CD4-positive, alpha-beta T cell treated with Interleukin-4 for 4 hours (primary cell): ENCODE results near the gene SH2D4B.
A peak's percentile ranks its signal among the peaks of the same experiment; 100 is the strongest.

Experiments used
- DNase-seq: peaks from one replicate; pipeline ENCODE4 v3.0.0-alpha.2; 2020

SH2D4B gene

GRCh38 chr10:80596391-80597257 lies 58.9 kb downstream of the SH2D4B start:
- DNase-seq: peak; percentile 53

- DNase-seq: no peak
These were observed 60.5 kb downstream of the SH2D4B start for GRCh38 chr10:80598084-80598798.

- DNase-seq: no peak
These were observed 61.2 kb downstream of the SH2D4B start for GRCh38 chr10:80598951-80599350.

- peak; percentile 23 for DNase-seq
These were observed 61.7 kb downstream of the SH2D4B start for GRCh38 chr10:80599424-80599847.

- no peak for DNase-seq
These were observed 62.6 kb downstream of the SH2D4B start for GRCh38 chr10:80600256-80600655.

GRCh38 chr10:80602881-80603280 lies 65.2 kb downstream of the SH2D4B start:
- no peak for DNase-seq

GRCh38 chr10:80603516-80603915 lies 65.8 kb downstream of the SH2D4B start:
- DNase-seq: no peak

GRCh38 chr10:80608706-80609105 lies 71.0 kb downstream of the SH2D4B start:
- no peak for DNase-seq

GRCh38 chr10:80609331-80609730 lies 71.6 kb downstream of the SH2D4B start:
- DNase-seq: no peak

GRCh38 chr10:80611481-80612185 lies 73.9 kb downstream of the SH2D4B start:
- no peak for DNase-seq

GRCh38 chr10:80612261-80612660 lies 74.6 kb downstream of the SH2D4B start:
- no peak for DNase-seq

GRCh38 chr10:80613466-80614170 lies 75.9 kb downstream of the SH2D4B start:
- no peak for DNase-seq

GRCh38 chr10:80614576-80615416 lies 77.1 kb downstream of the SH2D4B start:
- no peak for DNase-seq

GRCh38 chr10:80617807-80618206 lies 80.1 kb downstream of the SH2D4B start:
- no peak for DNase-seq

- DNase-seq: no peak
These were observed 81.3 kb downstream of the SH2D4B start for GRCh38 chr10:80619036-80619435.

- no peak for DNase-seq
These were observed 84.5 kb downstream of the SH2D4B start for GRCh38 chr10:80622153-80622552.

- DNase-seq: no peak
These were observed 92.6 kb downstream of the SH2D4B start for GRCh38 chr10:80630324-80630723.

- no peak for DNase-seq
These were observed 95.0 kb downstream of the SH2D4B start for GRCh38 chr10:80632742-80633141.

GRCh38 chr10:80633383-80633860 lies 95.7 kb downstream of the SH2D4B start:
- DNase-seq: no peak

GRCh38 chr10:80633910-80634309 lies 96.2 kb downstream of the SH2D4B start:
- DNase-seq: no peak

- DNase-seq: no peak
These were observed 105.0 kb downstream of the SH2D4B start for GRCh38 chr10:80642661-80643060.

- DNase-seq: no peak
These were observed 108.7 kb downstream of the SH2D4B start for GRCh38 chr10:80646366-80646765.
